HG03280 (cell line): ENCODE measurements around the gene CBR1.
"Not testable (repeated sequence)": the region's sequence is repeated elsewhere in the genome, so short reads cannot be mapped to it uniquely, and the experiment has no call there.

ENCODE experiments used
- ATAC-seq: cut with Tn5 transposase; IDR thresholded peaks from one replicate; pipeline ENCODE4 v1.9.1; 2021; ENCODE audit warnings: mild to moderate bottlenecking, moderate library complexity; ENCODE audit not compliant: unreplicated experiment

CBR1 gene

DNA sequence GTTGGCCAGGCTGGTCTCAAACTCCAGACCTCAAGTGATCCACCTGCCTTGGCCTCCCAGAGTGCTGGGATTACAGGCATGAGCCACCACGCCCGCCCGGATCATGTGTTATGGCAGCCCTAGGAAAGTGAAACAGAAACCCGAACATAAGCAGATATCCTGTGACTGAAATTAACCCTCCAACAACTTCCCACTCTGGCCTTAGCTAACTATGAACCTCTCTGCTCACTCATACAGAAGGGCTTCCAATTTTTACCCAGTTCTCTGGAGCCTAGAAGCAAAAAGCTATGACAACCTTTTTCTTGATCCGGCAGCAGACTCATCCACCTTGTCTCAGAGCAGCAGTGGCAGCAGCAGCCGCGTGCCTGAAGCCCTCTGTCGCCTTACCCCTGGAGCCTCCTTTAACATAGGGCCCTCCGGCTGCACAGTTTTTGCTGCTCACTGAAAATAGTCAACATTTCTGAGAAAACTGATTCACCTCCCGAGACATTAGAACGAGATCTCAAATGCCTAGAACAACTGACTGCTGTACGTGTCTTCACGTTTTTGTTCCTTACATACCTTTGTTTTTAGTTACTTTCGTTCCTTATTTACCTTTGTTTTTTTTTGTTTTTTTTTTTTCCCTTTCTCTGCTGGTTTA, 9.3 kb downstream of the CBR1 start:
- no peak for ATAC-seq

DNA sequence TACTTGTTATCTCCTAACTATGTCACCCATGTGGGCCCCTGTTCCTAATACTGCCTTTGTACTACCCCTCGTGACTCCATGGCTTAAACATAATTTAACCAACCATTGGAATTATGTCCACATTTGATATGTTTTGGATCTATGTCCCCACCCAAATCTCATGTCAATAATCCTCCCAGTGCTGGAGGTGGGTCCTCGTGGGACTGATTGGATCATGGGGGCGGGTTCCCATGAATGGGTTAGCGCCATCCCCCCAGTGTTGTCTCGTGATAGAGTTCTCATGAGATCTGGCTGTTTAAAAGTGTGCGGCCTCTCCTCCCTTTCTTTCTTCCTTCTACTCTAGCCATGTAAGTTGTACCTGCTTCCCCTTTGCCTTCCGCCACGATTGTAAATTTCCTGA, 9.8 kb downstream of the CBR1 start:
- ATAC-seq = no peak

DNA sequence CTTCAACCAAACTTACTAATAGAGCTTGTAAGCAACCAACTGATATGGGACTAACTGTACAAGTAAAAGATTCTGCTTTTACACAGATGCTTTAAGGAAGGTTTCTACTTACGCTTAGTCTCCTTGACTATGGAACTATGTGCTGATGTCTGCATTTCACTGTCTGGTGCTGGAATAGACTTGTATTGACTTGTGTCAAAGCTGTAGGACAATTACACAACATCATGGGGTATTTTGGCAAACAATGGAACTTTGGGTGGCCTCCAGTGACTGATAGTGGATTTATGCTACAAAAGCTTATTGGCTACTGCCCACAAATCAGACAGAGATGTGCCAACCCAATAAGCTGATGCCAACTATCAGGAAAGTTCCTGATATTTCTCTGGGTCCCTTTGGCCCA, 10.6 kb downstream of the CBR1 start:
- ATAC-seq = no peak

DNA sequence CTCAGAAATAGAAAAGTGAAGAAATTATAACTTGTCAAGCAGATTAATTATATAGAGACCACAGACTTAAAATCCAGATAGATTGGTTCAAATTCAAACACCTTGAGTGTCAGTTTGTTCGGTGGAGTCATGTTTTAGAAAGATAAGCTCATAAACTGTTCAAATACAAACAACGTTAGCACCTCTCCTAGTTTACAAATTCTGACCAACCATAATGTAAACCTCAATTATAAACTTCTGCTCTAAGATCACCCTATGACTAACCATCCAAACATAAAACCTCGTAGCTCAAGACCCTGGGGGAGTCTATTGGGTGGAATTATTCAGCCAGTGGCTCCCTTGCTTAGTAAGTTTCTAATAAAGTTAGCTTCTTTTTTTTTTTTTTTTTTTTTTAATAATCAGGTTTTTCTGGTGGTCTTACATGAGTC, 12.4 kb downstream of the CBR1 start:
- no peak for ATAC-seq

DNA sequence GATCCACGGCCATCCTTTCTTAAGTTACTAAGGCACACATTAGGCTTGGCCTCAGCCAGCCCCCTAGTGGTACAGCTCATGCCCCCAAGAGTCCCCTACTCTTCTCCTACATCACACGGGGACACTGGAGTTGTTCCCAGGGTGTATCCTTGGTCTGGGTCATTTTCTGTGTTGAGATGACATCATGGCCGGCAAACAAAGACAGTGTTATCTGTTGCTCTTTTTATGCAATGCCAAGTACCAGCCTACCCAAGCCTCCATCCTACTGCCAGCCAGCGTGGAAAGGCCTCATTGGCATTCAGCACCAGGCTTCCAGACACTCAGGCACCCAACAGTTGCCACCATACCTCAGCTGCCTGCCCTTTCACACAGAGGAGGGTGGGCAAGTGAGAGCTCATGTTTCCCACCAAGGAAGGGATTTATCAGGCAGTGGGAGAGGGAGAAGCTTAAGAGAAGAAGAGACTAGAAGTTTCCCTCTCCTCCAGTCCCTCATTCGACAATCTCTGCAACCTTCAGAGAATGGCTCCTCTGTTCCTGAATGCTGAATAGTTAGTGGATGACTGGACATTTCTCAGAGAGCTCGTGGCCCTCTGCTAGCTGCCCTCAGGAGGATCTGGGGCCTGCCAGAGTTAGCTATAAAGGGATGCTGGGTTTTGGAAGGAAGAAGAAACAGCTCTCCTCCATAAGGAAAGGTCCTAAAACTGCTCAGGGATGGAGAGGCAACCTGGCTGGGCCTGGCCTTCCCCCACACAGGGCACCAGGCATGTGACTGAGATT, 17.7 kb downstream of the CBR1 start:
- ATAC-seq = no peak

DNA sequence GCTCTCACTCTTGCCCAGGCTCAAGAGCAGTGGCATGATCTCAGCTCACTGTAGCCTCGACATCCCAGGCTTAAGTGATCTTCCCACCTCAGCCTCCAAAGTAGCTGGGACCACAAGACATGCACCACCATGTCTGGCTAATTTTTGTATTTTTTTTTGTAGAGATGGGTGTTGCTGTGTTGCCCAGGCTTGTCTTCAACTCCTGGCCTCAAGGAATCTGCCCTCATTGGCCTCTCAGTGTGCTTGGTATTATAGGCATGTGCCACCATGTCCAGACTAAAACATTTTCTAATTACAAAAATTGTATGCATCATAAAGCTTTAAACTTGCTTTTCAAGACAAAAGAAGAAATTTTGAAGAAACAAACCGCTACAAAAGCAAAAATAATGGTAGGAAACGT, 20.1 kb downstream of the CBR1 start:
- ATAC-seq = no peak

DNA sequence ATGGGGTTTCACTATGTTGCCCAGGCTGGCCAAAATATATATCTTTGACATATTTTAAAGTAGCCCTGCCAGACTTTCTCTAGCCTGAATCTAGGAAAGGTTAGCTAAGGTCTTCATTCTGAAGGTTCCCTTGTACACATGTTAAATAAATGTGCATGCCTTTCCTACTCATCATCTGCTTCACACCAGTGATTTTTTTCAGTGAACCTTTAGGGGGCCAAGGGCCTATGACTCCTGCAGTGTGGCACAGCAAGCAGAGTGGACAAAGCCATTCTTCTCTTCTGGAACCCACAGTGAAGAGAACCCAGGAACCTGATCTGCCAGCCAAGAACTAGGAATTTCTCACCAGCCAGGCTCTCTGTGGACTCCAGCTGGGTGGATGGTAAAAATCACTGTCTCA, 22.9 kb downstream of the CBR1 start:
- no peak for ATAC-seq

DNA sequence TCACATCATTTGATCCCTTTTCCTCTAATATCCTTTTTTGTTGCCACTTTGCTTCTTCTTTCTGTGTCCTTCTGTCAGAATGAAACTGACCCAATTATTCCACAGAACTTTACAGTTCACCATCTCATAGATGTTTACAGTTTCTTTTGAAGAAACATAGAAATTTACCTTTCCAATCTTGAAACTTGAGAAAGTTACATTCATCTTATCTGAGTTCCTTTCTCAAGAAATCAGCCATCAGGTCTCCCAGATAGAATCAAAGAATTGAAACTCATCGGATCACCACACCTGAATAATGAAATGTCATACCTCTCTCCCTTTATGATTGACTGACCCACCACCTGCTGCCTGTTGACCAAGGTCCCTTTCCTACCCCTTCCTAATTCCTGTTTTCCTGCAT, 23.7 kb downstream of the CBR1 start:
- ATAC-seq = no peak

DNA sequence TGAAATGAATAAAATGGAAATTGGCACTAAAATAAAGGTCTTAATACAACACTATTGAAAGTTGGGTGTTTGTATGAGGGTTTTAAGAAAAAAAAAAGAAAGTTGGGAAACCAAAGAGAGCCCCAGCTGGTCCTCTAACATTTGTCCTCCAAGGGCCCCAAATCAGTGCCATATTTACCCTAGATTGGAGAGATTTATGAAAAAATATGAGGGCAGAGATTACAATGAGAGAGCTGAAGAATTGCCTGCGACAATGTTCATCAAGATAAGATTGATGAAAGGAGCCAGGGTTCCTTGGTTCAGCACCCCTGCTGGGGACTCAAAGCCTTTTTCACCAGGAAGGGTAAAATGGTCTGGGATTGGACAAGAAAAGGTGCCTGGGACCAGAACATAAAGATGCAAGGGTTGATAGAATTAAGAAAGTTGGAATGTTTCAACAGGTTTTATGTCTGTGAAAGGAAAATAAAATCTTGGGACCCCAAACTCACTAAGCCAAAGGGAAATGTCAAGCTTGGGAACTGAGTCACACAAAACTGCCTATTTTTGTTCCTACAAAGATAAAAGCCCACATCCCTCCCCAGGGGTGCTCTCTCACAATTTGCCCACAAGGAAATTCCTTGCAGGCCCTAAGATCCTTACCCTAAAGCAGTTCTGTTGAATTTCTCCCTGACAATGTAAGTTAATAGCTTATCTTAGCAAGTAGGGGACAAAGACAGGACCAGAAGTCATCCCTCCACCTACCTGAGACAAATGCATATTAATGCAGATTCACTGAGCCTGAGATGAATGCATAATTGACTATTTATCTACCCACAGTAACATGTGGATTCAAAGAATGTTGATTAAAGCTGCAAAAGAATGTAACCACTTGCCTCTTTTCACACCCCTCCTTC, 26.8 kb downstream of the CBR1 start:
- ATAC-seq = no peak

DNA sequence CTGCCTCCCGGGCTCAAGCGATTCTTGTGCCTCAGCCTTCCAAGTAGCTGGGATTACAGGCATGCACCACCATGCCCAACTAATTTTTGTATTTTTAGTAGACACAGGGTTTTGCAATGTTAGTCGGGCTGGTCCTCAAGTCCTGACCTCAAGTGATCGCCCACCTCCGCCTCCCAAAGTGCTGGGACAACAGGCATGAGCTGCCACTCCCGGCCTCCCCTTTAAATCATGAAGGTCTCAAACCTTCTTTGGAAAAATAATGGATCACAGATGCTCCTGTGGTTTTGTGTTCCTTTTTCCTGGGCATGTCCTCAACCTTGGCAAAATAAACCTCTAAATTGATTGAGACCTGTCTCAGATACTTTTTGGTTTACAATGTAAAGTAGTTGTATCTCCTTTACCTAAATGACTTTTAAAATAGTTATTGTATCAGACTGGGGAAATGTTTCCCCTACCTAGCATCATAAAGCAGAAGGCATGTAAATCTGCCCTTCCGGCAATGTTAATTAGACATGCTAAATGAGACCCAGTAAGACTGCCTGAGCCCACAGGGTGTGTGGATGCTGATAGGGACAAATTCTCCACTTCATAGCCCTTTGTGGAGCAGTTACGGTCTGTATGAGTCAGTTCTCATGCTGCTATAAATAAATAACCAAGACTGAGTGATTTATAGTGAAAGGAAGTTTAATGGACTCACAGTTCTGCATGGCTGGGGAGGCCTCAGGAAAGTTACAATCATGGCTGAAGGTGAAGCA, 27.8 kb downstream of the CBR1 start:
- no peak for ATAC-seq

DNA sequence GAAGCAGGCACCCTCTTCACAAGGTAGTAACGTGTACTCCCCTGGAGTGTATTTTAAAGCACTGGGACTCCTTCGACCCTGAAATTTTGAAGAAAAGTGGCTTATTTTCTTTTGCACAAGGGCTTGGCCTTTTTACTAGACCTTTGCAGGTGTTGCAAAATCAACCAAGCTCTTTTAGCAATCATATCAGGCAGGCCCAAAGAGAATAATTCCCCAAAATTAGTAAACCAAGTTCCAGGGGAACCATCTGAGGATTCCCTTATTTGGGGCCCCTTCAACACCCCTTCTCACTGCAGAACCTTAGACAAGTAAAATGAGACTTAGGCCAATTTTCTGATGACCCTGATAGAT, 28.3 kb downstream of the CBR1 start:
- ATAC-seq = no peak

DNA sequence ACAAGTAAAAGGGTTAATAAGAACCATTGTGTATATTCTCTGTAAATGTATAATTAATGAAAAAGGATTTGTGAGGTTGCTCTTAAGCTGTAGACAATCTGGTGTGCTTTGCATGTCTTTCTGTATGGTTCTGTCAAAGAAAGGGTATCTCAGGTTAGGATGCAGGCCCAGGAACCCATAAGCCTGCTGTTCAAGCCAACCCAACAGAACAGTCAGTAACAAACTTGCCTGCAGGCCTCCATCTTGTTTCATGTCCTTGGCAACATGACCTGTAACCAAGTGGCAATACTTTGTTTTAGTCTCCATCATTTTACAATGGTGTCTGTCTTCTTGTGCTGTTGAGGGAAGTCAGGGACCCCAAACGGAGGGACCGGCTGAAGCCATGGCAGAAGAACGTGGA, 29.2 kb downstream of the CBR1 start:
- no peak for ATAC-seq

DNA sequence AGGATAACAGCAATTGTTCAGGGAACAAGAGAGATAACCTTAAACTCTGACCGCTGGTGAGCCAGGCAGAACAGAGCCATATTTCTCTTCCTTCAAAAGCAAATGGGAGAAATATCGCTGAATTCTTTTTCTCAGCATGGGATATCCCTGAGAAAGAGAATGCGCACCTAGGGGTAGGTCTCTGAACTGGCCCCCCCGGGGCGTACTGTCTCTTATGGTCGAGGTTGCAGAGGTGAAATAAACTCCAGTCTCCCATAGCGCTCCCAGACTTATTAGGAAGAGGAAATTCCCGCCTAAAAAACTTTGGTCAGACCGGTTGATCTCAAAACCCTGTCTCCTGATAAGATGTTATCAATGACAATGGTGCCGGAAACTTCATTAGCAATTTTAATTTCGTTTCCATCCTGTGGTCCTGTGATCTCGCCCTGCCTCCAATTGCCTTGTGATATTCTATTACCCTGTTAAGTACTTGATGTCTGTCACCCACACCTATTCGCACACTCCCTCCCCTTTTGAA, 29.9 kb downstream of the CBR1 start:
- not testable (repeated sequence) for ATAC-seq

DNA sequence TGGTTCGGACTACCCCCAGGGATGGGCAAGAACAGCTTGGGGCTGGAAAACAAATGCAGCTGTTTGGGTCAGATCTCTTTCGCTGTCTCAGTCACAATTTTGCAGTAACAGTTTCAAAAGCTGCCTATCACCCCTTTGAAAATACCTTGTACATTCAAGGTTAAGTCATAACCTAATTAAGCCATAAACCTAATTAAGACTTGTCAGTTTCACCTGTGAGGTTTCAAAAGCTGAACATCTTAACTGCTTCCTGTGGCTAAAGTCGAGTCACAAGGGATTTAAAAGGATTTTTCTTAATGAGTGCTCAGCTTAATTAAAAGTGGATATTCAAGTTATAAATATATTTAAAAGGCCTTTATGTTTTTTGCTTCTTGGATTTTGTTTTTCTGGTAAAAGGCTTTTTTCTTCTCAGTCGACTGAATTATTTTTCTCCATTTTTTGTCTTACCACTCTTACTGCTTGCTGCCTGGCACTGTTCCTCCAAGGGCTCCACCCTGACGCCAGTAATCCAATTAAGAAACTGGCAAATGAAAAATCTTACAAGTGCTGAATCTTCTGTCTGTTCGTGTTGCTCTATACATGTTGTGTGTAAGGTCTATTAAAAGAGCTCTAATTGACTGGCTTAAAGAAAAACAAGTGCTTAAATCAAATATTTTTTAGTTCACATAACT, 31.3 kb downstream of the CBR1 start:
- ATAC-seq = no peak

DNA sequence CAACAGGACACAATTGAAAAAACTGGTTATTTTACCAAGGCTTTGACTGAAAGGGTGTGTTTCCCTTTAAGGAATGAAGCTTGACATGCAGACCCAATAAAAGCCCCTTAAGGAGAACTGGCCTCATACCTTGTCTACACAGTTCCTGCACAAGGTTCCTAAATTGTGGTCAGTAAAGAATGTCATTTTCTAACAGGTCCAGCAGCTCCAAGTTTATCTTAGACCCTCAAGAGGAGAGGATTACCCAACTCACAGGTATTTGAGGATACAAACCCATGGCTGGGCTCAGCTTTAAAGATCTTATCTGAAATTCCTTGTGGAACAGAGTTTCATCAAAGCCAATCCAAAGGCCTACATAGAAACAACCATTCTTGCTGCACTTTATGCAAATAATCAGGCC, 33.6 kb downstream of the CBR1 start:
- no peak for ATAC-seq

DNA sequence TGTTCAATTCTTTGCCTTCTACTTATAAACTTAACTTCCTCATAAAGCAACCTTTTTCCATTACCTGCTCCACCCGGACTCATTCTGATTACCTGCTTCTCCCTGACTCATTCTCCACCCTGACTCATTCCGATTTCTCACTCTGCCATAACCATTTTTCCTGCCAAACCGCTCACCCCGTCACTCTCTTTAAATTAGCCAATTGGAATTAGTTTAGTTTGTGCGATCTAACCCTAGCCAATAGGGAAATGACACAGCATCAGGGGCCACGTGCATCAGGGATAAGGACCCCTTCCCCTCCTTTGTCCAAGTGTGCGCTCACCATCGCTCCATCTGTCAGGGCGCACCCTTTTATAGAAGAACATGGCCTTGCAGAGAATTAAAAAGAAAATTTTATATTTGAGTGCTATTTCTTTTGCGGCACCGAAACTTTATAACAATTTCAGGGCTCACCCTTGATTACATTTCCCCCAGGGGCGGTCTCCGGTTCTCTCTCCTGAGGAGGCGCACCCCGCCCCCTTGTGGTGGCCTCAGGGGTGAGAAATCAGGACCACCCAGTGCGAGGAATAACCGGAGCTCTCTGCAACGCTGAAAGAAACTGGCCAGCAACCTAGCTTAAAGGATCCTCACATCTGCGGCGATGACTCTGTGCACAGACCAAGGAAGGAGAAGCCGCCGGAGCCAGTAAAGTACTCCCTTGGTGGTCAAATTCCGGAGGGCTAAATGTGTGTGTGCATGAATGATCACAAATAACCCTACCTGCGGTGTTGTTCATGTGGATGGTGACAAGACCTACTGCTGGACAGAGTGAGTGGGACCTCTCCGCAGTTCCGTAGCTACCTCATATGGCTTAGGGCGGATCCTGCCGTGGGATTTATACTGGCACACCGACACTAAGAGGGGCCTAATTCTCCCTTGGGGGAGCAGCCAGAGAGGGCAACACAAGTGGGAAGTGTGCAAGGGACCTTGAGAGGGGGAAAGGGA, 34.8 kb downstream of the CBR1 start:
- ATAC-seq = no peak

DNA sequence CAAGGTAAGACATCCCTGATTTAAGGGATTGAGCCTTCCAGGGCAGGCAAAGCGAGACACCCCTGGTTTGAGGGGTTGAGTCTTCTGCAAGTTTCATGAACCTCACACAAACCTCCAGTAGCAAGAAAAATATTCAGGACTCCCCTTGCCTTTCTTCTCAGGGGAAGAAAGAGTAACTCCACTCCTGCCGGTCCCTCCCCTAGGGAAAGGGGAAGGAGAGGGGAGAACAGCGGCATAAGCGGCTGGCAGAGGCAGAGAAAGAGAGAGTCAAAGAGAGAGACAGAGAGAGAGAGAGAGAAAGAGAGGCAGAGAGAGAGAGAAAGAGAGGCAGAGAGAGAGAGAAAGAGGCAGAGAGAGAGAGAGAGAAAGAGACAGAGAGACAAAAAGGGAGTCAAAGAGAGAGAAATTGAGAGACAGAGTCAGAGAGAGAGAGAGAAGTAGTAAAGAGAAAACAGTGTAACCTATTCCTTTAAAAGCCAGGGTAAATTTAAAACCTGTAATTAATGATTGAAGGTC, 35.6 kb downstream of the CBR1 start:
- no peak for ATAC-seq

DNA sequence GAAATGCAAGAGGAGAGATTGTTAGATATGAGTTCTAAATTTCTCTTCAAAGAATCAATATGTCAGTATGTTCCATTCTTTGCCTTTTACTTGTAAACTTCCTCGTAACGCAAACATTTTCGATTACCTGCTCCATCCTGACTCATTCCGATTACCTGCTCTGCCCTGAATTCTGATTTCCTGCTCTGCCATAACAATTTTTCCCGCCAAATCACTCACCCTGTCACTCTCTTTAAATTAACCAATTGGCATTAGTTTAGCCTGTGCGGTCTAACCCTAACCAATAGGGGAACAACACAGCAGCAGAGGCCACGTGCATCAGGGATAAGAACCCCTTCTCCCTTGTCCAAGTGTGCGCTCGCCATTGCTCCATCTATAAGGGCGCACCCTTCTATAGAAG, 40.0 kb downstream of the CBR1 start:
- ATAC-seq = no peak

DNA sequence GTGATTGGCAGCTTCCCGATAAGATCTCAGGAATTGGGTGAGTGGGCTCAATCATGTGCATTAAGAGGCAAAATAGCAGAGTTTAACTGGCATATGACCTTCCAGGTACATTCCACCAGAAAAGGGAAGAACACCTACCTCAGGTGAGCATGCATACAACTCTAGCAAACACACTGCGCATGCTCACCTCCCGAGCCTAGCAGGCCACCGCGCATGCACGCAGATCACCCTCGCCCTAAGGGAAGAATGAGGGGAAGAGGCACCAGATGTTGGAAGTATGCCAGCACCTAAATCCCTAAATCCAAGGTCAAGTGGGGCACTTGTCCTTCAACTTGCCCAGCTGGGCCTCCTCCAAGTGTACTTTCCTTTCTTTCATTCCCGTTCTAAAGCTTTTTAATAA, 41.4 kb downstream of the CBR1 start:
- ATAC-seq = no peak
